Activated CD4-positive, alpha-beta memory T cell treated with anti-CD3 and anti-CD28 coated beads, Interleukin-2, amount 10 ng/mL, durations not matched to agents 7 days and 5 days (primary cell): ENCODE data around the gene ATXN10. TPM values are rescaled to one million over a fixed set of nuclear protein-coding genes. Genes with fewer than 3 reads are reported as not detected.
A peak's percentile ranks its signal among the peaks of the same experiment; 100 is the strongest.
"Not testable (repeated sequence)": the region's sequence is repeated elsewhere in the genome, so short reads cannot be mapped to it uniquely, and the experiment has no call there.

Experiments used
- CTCF ChIA-PET: fragments of 350-600 bp; sonication (Branson Sonifier 250); formaldehyde crosslinking; loops from one replicate; lab custom pipeline; 2021; ENCODE audit warnings: antibody characterized with exemption, inconsistent platforms; lab: Charles Lee
- POLR2A ChIA-PET: fragments of 350-600 bp; sonication (Branson Sonifier 250); formaldehyde crosslinking; loops from one replicate; lab custom pipeline; 2021; ENCODE audit warnings: antibody characterized with exemption; lab: Charles Lee
- DNase-seq: peaks from one replicate; pipeline ENCODE4 v3.0.0-alpha.2; 2020
- H3K27ac Mint-ChIP-seq: one replicate; pipeline ENCODE4 v1.8.0; 2021; ENCODE audit warnings: mild to moderate bottlenecking, mixed read lengths
- H3K27me3 Mint-ChIP-seq: one replicate; pipeline ENCODE4 v1.8.0; 2021; ENCODE audit warnings: mixed read lengths
- H3K36me3 Mint-ChIP-seq: one replicate; pipeline ENCODE4 v1.8.0; 2021; ENCODE audit warnings: low read depth, mixed read lengths
- H3K4me1 Mint-ChIP-seq: one replicate; pipeline ENCODE4 v1.8.0; 2021; ENCODE audit warnings: mixed read lengths
- H3K4me3 Mint-ChIP-seq: one replicate; pipeline ENCODE4 v1.8.0; 2021; ENCODE audit warnings: mild to moderate bottlenecking, mixed read lengths
- H3K9me3 Mint-ChIP-seq: one replicate; pipeline ENCODE4 v1.8.0; 2021; ENCODE audit warnings: mixed read lengths
- total RNA-seq, 2 experiments: library from RNA; stranded (reverse); gene quantifications; one replicate each; pipeline ENCODE4 v1.2.3, GENCODE V29; 2021

ATXN10 gene
- total RNA-seq, 2 experiments from 2014 or later, result 84.5 to 92.6 TPM

GRCh38 chr22:45673482-45674175 lies 2.0 kb downstream of the ATXN10 start:
- CTCF ChIA-PET, result no interaction called here
- POLR2A ChIA-PET, result interaction anchor here (1.3 to 1.4 kb wide), 3 partner anchors 9 to 16 kb away, joined by 3 to 6 read pairs (median 4); no protein-coding TSS in a partner anchor
- peaks cover 12% of the 10 kb centered on the region for H3K36me3 Mint-ChIP-seq
- H3K9me3 Mint-ChIP-seq, result no peaks in the 10 kb centered on the region
- no peak overlapping the region for H3K27ac Mint-ChIP-seq
- peak overlapping the region; percentile 89 for H3K4me3 Mint-ChIP-seq
- no peaks in the 10 kb centered on the region for H3K27me3 Mint-ChIP-seq
- DNase-seq, result no peak
- peaks cover 36% of the 10 kb centered on the region for H3K4me1 Mint-ChIP-seq

DNA sequence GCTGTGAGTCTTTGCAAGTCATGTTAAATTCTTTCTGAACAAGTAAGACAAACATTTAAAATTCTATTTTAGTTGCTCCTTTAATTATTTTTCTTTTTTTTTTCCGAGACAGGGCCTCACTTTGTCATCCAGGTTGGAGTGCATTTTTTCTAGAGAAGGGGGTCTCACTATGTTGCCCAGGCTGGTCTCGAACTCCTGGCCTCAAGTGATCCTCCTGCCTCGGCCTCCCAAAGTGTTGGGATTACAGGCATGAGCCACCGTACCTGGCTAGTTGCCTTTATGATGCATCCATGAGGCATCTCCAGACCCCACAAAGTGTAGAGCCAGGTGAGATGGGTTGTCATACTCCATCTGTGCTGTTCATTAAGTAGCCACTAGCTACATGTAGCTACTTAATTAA lies 4.4 kb downstream of the ATXN10 start:
- POLR2A ChIA-PET, result no interaction called here
- no peak overlapping the region for H3K27ac Mint-ChIP-seq
- DNase-seq, result no peak
- no peaks in the 10 kb centered on the region for H3K9me3 Mint-ChIP-seq
- H3K27me3 Mint-ChIP-seq, result no peaks in the 10 kb centered on the region
- H3K36me3 Mint-ChIP-seq, result peaks cover 12% of the 10 kb centered on the region
- H3K4me1 Mint-ChIP-seq, result peaks cover 36% of the 10 kb centered on the region
- H3K4me3 Mint-ChIP-seq, result no peak overlapping the region
- CTCF ChIA-PET, result no interaction called here

DNA sequence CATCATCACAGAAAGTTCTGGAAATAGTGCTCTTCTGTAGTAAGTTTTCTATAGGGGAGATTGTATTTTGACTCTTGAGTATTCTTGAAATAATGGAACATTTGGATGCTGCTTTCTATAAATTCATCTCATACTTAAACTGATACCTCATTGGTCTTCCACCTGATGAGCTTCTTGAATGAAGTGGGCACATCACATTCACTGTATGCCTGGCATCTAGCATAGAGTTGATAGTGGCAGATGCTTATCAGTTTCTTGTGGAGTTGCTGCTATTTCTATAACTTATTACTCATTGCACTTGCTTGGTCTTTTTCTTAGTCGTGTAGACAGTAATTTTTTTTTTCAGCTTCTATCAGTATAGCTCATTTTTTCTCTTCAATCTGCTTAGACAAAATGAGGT lies 5.4 kb downstream of the ATXN10 start:
- H3K9me3 Mint-ChIP-seq, result no peaks in the 10 kb centered on the region
- H3K4me1 Mint-ChIP-seq, result peaks cover 36% of the 10 kb centered on the region
- no peak for DNase-seq
- no peak overlapping the region for H3K4me3 Mint-ChIP-seq
- CTCF ChIA-PET, result no interaction called here
- no peaks in the 10 kb centered on the region for H3K27me3 Mint-ChIP-seq
- peaks cover 12% of the 10 kb centered on the region for H3K36me3 Mint-ChIP-seq
- POLR2A ChIA-PET, result interaction anchor here (0.6 kb wide), 1 partner anchor 8 kb away, joined by 3 read pairs; no protein-coding TSS in a partner anchor
- no peak overlapping the region for H3K27ac Mint-ChIP-seq

DNA sequence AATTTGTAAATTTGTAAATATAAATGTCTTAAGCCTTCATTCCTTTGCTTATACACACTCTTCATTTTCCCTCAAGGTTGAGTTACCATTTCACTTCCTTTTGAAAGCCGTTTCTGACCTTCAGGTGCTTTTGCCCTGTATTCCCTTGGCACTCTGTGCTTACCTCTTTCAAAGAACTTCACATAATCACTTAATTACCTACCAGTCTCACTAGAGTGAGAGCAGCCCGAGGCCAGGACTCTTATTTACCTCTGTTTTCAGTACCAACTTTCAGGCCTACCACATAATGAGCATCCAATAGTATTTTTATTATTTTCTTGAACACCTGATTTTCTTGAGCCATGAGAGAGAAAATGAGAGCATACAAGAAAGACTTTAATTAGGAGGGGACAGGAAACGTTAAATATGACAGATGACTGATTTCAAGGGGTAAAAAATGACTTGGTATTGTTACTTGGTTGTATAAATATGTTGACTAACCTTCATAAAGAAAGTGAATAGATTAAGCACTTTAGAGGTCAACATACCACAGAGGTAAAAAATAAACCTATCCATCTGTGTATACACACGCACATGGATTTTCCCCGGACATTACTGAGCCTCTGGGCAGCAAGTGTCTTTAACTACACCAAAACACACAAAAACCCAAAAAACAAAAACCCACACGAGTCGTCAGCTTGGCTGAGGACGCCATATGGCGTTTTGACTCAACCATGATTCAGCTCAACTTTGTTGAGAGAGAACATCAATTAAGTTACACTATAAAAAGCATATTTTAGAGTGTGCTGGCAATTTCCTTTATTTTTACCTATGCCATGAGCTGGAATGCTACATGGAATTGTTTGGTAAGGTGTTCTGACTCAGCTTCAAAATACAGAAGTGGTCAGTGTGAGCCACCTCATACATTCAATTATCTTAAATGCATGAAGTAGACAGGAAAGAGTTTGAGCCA lies 7.6 kb downstream of the ATXN10 start:
- Mint-ChIP-seq H3K36me3 (peaks cover 7% of the 10 kb centered on the region), H3K4me1 (peaks cover 16% of the 10 kb centered on the region), H3K27me3 (no peaks in the 10 kb centered on the region), H3K4me3 (no peak overlapping the region), H3K9me3 (no peaks in the 10 kb centered on the region), H3K27ac (no peak overlapping the region)
- CTCF ChIA-PET, result no interaction called here
- DNase-seq, result no peak
- POLR2A ChIA-PET, result no interaction called here

DNA sequence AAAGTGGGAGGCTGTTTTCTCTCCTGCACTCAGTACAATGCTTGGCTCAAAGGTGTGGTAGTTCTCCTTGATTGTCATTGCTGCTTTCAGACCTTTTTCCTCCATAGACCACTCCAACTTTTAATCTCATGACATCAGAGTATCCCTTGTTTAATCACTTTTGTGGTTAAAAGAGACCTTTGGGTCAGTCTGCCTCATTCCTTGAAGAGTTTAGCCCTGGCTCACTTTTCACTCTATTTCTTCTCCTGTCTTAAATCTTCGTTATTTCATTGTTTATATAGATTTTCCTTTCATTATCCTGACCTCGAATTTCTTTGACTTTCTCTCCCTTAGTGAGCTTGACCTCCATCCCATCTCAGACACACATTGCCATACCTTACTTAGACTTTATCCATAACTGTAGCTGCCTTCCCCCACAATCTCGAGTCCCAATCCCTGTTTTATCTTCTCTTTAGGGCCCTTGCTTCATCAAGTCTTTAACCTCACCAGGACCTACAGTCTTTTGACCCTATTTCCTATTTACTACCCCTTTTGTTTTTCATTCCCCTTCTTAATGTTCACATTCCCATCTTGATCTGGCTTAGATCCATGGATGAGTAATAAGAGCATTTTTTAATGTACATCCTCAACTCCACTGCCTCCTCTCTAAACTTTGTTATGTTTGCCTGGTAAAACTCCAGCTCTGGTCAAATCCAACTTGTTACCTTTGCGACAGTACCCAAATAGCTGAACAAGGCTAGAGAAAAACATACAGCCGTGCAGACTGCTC lies 9.5 kb downstream of the ATXN10 start:
- Mint-ChIP-seq H3K9me3 (no peaks in the 10 kb centered on the region), H3K36me3 (peaks cover 3% of the 10 kb centered on the region), H3K4me1 (peaks cover 8% of the 10 kb centered on the region), H3K27ac (no peak overlapping the region), H3K27me3 (no peaks in the 10 kb centered on the region), H3K4me3 (no peak overlapping the region)
- ChIA-PET POLR2A (interaction anchor here (1.3 kb wide), 1 partner anchor 12 kb away, joined by 4 read pairs; no protein-coding TSS in a partner anchor), CTCF (no interaction called here)
- no peak for DNase-seq

DNA sequence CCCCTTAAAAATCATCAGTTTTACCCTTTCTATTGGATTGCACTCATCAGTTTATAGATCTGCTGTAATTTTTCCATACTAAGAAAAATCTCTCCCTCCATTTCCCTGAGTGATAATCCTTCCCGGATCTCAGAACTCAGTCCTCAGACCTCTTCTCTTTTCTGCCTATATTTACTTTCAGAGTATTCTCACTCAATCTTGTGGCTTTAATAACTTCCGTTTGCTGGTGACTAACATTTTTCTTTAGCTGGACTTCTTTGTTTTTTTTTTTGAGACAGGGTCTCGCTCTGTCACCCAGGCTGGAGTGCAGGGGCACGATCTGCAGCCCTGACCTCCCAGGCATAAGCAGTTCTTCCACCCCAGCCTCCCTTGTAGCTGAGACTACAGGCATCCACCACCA lies 10.4 kb downstream of the ATXN10 start:
- Mint-ChIP-seq H3K4me3 (no peak overlapping the region), H3K36me3 (no peaks in the 10 kb centered on the region), H3K4me1 (peaks cover 4% of the 10 kb centered on the region), H3K9me3 (no peaks in the 10 kb centered on the region), H3K27ac (no peak overlapping the region), H3K27me3 (no peaks in the 10 kb centered on the region)
- ChIA-PET POLR2A (interaction anchor here (1.0 to 1.3 kb wide), 2 partner anchors 9 to 13 kb away, joined by 4 to 6 read pairs; no protein-coding TSS in a partner anchor), CTCF (no interaction called here)
- no peak for DNase-seq

DNA sequence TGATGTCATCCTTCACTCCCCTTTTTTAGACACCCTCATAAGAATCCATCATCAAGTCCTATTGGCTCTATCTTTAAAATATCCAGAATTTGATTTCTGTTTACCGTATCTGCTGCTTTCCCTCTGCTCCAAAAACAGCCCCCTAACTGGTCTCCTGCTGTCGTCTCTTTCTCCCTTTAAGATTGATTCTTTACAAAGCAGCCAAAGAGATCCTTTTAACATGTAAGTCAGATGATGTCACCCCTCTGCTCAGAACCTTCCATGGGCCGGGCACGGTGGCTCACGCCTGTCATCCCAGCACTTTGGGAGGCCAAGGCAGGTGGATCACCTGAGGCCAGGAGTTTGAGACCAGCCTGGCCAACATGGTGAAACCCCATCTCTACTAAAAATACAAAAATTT lies 11.1 kb downstream of the ATXN10 start:
- H3K4me1 Mint-ChIP-seq, DNase-seq, H3K36me3 Mint-ChIP-seq, H3K27ac Mint-ChIP-seq, H3K9me3 Mint-ChIP-seq, CTCF ChIA-PET, H3K4me3 Mint-ChIP-seq, H3K27me3 Mint-ChIP-seq: not testable (repeated sequence)
- POLR2A ChIA-PET, result interaction anchor here (1.0 kb wide), 1 partner anchor 9 kb away, joined by 6 read pairs; no protein-coding TSS in a partner anchor

GRCh38 chr22:45683248-45683647 lies 11.6 kb downstream of the ATXN10 start:
- CTCF ChIA-PET, result no interaction called here
- H3K4me3 Mint-ChIP-seq, result no peak overlapping the region

GRCh38 chr22:45683680-45684079 lies 12.0 kb downstream of the ATXN10 start:
- Mint-ChIP-seq H3K9me3 (no peaks in the 10 kb centered on the region), H3K27me3 (no peaks in the 10 kb centered on the region), H3K4me3 (no peak overlapping the region), H3K36me3 (no peaks in the 10 kb centered on the region), H3K4me1 (no peaks in the 10 kb centered on the region), H3K27ac (no peak overlapping the region)
- CTCF ChIA-PET, result no interaction called here
- POLR2A ChIA-PET, result interaction anchor here (1.2 kb wide), 1 partner anchor 10 kb away, joined by 4 read pairs; no protein-coding TSS in a partner anchor
- no peak for DNase-seq

More at GRCh38 chr22:45683248-45683647, 11.6 kb downstream of the ATXN10 start:
- Mint-ChIP-seq H3K4me1 (no peaks in the 10 kb centered on the region), H3K27me3 (no peaks in the 10 kb centered on the region), H3K9me3 (no peaks in the 10 kb centered on the region), H3K27ac (no peak overlapping the region), H3K36me3 (no peaks in the 10 kb centered on the region)
- no peak for DNase-seq
- POLR2A ChIA-PET, result no interaction called here

DNA sequence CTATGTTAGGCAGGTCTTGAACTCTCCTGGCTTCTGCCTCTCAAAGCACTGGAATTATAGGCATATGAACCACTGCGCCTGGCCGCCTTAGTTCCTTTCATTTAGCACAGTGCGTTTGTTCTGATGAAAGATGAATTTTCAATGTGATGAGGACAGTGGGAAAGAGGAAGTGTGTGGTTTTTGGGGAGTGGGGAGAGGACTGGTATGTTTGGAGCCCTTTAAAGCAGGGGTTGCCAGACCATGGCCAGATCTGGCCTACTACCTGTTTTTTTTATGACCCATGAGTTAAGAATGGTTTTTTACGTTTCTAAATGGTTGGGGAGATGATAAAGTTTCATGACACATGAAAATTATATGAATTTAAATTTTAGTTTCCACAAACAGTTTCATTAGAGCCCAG lies 12.5 kb downstream of the ATXN10 start:
- no peaks in the 10 kb centered on the region for H3K9me3 Mint-ChIP-seq
- H3K36me3 Mint-ChIP-seq, result no peaks in the 10 kb centered on the region
- ChIA-PET POLR2A (interaction anchor here (1.2 kb wide), 1 partner anchor 11 kb away, joined by 4 read pairs; no protein-coding TSS in a partner anchor), CTCF (no interaction called here)
- H3K27ac Mint-ChIP-seq, result no peak overlapping the region
- no peaks in the 10 kb centered on the region for H3K4me1 Mint-ChIP-seq
- H3K27me3 Mint-ChIP-seq, result no peaks in the 10 kb centered on the region
- DNase-seq, result no peak
- no peak overlapping the region for H3K4me3 Mint-ChIP-seq

GRCh38 chr22:45684752-45685574 lies 13.3 kb downstream of the ATXN10 start:
- DNase-seq, result no peak
- Mint-ChIP-seq H3K4me1 (no peaks in the 10 kb centered on the region), H3K27me3 (no peaks in the 10 kb centered on the region), H3K36me3 (no peaks in the 10 kb centered on the region), H3K27ac (no peak overlapping the region), H3K9me3 (no peaks in the 10 kb centered on the region), H3K4me3 (no peak overlapping the region)
- ChIA-PET POLR2A (interaction anchor here (1.2 kb wide), 1 partner anchor 12 kb away, joined by 4 read pairs; no protein-coding TSS in a partner anchor), CTCF (interaction anchor here (0.5 kb wide), 1 partner anchor 436 kb away, joined by 5 read pairs; no protein-coding TSS in a partner anchor)

- peaks cover 5% of the 10 kb centered on the region for H3K4me1 Mint-ChIP-seq
- no peak overlapping the region for H3K4me3 Mint-ChIP-seq
- no peaks in the 10 kb centered on the region for H3K27me3 Mint-ChIP-seq
- POLR2A ChIA-PET, result no interaction called here
- no peak for DNase-seq
- H3K9me3 Mint-ChIP-seq, result no peaks in the 10 kb centered on the region
- H3K27ac Mint-ChIP-seq, result no peak overlapping the region
- peaks cover 7% of the 10 kb centered on the region for H3K36me3 Mint-ChIP-seq
- CTCF ChIA-PET, result no interaction called here
Measured at GRCh38 chr22:45686004-45686403, 14.4 kb downstream of the ATXN10 start.
